Stimulated activated naive CD8-positive, alpha-beta T cell treated with anti-CD3 and anti-CD28 coated beads, Interleukin-15, Interleukin-2, amounts not matched to agents 100 U/mL and 50 U/mL, for 24 hours (primary cell): ENCODE data around the gene CRIM1.

ENCODE experiments used
- ATAC-seq: fragments of 150-1000 bp; cut with Tn5 transposase; one replicate; pipeline ENCODE4 v1.10.0; 2021
- DNase-seq: peaks from one replicate; pipeline ENCODE4 v3.0.0; 2021

CRIM1 gene

GRCh38 chr2:36396878-36397539 lies 41.4 kb downstream of the CRIM1 start:
- DNase-seq: no peak
- ATAC-seq: no peak

GRCh38 chr2:36397728-36398413 lies 42.3 kb downstream of the CRIM1 start:
- DNase-seq (no peak), ATAC-seq (no peak)

- no peak for DNase-seq
These were observed 43.5 kb downstream of the CRIM1 start for GRCh38 chr2:36399050-36399449.

GRCh38 chr2:36403675-36404230 lies 48.2 kb downstream of the CRIM1 start:
- DNase-seq (no peak), ATAC-seq (peak; percentile 97)

More at GRCh38 chr2:36399050-36399449, 43.5 kb downstream of the CRIM1 start:
- no peak for ATAC-seq

GRCh38 chr2:36404318-36404717 lies 48.7 kb downstream of the CRIM1 start:
- ATAC-seq (no peak), DNase-seq (no peak)

GRCh38 chr2:36404754-36405153 lies 49.2 kb downstream of the CRIM1 start:
- no peak for DNase-seq
- ATAC-seq: no peak

DNA sequence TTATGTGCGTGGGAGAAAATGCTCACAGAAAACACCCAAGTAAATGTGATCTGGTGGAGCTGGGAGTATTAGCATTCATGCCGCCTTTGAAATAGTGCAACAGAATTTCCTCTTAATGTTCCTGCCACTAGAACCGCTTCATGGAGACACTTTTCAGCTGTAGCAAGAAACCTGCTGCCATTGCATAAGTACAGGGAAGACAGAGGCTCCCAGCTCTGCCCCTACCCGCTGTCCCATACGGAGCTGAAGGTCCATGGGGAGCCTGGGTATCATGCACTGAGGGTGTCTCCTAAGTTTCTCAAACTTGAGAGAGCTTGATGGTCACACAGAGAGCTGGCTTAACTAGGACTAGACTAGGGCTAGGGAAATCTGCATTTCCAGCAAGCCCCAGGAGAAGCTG lies 49.6 kb downstream of the CRIM1 start:
- DNase-seq (no peak), ATAC-seq (no peak)

- ATAC-seq (no peak), DNase-seq (no peak)
These were observed 50.7 kb downstream of the CRIM1 start for GRCh38 chr2:36406296-36406695.

GRCh38 chr2:36407413-36407812 lies 51.8 kb downstream of the CRIM1 start:
- ATAC-seq (no peak), DNase-seq (no peak)

- ATAC-seq (no peak), DNase-seq (no peak)
These were observed 52.7 kb downstream of the CRIM1 start for GRCh38 chr2:36408198-36408703.

- DNase-seq (no peak), ATAC-seq (no peak)
These were observed 53.8 kb downstream of the CRIM1 start for GRCh38 chr2:36409335-36409734.

DNA sequence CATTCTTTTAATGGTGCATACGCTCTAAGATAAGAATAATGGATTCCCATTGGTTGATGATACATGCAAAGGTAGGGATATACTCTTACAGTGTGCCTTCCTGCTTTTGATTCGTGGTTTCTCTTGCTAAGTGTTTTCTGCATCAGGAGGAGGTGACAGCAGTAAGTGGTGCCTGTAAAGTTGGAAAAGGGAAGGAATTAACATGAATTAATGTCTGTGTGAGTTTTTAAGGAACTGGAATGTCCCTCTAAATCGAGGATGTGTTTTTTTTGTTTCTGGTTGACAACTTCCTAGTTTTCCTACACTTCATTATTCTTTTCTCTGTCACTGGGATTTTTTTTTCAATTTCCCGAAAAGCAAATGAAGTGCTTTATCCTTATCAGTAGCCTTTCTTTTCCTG lies 54.4 kb downstream of the CRIM1 start:
- DNase-seq: no peak
- no peak for ATAC-seq

- ATAC-seq: no peak
- DNase-seq: no peak
These were observed 55.1 kb downstream of the CRIM1 start for GRCh38 chr2:36410681-36411080.

- ATAC-seq (no peak), DNase-seq (no peak)
These were observed 56.4 kb downstream of the CRIM1 start for GRCh38 chr2:36411962-36412444.

DNA sequence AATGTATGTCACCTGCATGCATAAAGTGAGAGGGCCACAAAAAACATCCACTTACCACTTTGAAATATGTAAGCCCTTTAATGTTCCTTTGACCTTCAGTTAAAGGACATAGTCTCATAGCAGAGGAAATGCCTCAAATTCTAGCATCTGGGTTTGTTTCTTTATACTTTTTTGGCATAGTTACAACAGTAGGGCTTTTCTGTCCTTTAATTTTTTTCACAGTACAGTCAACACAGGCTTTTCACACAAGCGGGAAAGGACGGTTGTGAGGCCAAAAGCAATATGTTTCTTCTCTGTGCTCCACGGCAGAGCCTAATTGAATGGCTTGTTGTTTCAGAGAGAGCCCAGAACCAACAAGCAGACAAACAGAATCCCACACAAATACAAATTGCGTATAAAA lies 57.6 kb downstream of the CRIM1 start:
- DNase-seq: no peak

DNA sequence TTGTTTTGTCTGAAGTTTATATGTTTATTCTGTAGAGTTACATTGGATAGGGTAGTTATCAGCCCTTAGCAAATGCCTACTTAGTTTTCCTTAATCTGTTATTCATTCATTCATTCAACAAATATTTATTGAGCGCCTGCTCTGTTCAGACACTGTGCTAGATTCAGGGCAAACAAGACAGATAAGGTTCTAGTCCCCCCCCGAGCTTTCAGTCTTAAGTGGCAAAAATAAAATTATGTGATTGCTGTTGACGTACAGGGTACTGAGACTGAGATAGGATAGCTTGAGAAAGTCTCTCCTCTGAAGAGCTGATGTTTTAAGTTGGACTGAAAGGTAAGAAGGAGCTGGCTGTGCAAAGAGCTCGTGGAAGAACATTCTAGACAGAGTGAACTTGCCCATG lies 58.7 kb downstream of the CRIM1 start:
- DNase-seq (no peak), ATAC-seq (no peak)

More for the DNA sequence above, 57.6 kb downstream of the CRIM1 start:
- ATAC-seq: no peak

GRCh38 chr2:36415381-36416022 lies 59.9 kb downstream of the CRIM1 start:
- ATAC-seq (no peak), DNase-seq (no peak)

- ATAC-seq (no peak), DNase-seq (no peak)
These were observed 61.0 kb downstream of the CRIM1 start for GRCh38 chr2:36416370-36417165.

GRCh38 chr2:36420569-36421181 lies 65.1 kb downstream of the CRIM1 start:
- no peak for ATAC-seq
- DNase-seq: no peak

GRCh38 chr2:36421379-36421778 lies 65.8 kb downstream of the CRIM1 start:
- DNase-seq (no peak), ATAC-seq (no peak)

DNA sequence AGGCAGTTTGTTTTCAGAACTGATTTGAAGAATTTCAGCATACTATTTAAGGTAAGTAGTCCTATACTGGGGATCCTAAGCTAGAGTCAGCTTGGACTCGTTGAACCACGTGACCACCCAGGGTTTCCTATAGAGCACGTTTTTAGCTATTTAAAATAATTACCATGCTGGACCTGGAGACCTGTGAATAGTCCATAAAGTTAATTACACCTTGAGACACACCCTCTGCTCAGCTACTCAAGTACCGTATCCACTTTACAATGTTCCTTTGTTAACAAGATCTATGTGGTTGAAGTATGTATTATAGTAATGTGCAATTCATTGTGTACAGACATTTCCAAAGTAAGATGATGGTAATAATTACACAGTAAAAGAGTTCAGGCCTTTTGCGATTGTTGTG lies 67.6 kb downstream of the CRIM1 start:
- ATAC-seq (no peak), DNase-seq (no peak)
